PFSK-1 (cell line): ENCODE measurements around the gene RND3.

ENCODE experiments used
- FOXP2 ChIP-seq: optimal IDR thresholded peaks from 2 replicates; pipeline ENCODE3; 2011; ENCODE audit warnings: borderline replicate concordance, control low read depth, inconsistent platforms; ENCODE audit not compliant: insufficient read depth; ENCODE audit errors: extremely low read length, extremely low read depth
- POLR2AphosphoS5 ChIP-seq: IDR thresholded peaks from 2 replicates; pipeline ENCODE4 v1.6.1; 2012; ENCODE audit warnings: low read depth, mild to moderate bottlenecking, control low read depth, low read length, moderate library complexity
- REST ChIP-seq, 2 experiments: IDR thresholded peaks; 2 replicates each; pipeline versions ENCODE4 v1.6.1 to v1.8.0; 2011 to 2012; ENCODE audit warnings: low read depth in 2 of 2, low read length in 2 of 2, control low read depth in 1 of 2, inconsistent platforms in 1 of 2, mild to moderate bottlenecking in 1 of 2, moderate library complexity in 1 of 2; ENCODE audit not compliant: insufficient read depth in 1 of 2
- SIN3A ChIP-seq: IDR thresholded peaks from 2 replicates; pipeline ENCODE4 v1.6.1; 2012; ENCODE audit warnings: mild to moderate bottlenecking, low read length, moderate library complexity, borderline replicate concordance; ENCODE audit not compliant: insufficient read depth
- TAF1 ChIP-seq: IDR thresholded peaks from 2 replicates; pipeline ENCODE4 v1.6.1; 2012; ENCODE audit warnings: low read length, control low read depth, borderline replicate concordance; ENCODE audit not compliant: insufficient read depth

Gene RND3

GRCh38 chr2:150472511-150472899 lies 15.0 kb downstream of the RND3 start:
- TF ChIP-seq REST (IDR thresholded peaks at IDR 0.05; ENCODE audit: insufficient read depth in 1 of 2, low read depth in 2 of 2, low read length in 2 of 2) (no peak), POLR2AphosphoS5 (no peak), TAF1 (no peak)

GRCh38 chr2:150471813-150472510 lies 15.5 kb downstream of the RND3 start:
- no peak for TF ChIP-seq REST (IDR thresholded peaks at IDR 0.05; ENCODE audit: insufficient read depth in 1 of 2, low read depth in 2 of 2, low read length in 2 of 2)
- no peak for TF ChIP-seq SIN3A

- TF ChIP-seq TAF1 (no peak), REST (IDR thresholded peaks at IDR 0.05; ENCODE audit: insufficient read depth in 1 of 2, low read depth in 2 of 2, low read length in 2 of 2) (no peak), POLR2AphosphoS5 (no peak), SIN3A (no peak), FOXP2 (no peak)
Measured at GRCh38 chr2:150470435-150470834, 17.0 kb downstream of the RND3 start.

GRCh38 chr2:150469706-150470274 lies 17.7 kb downstream of the RND3 start:
- TF ChIP-seq REST (IDR thresholded peaks at IDR 0.05; ENCODE audit: insufficient read depth in 1 of 2, low read depth in 2 of 2, low read length in 2 of 2), result no peak
- TF ChIP-seq SIN3A, result no peak
- no peak for TF ChIP-seq FOXP2
- no peak for TF ChIP-seq TAF1
- TF ChIP-seq POLR2AphosphoS5, result no peak

- TF ChIP-seq SIN3A (no peak), TAF1 (no peak), REST (IDR thresholded peaks at IDR 0.05; ENCODE audit: insufficient read depth in 1 of 2, low read depth in 2 of 2, low read length in 2 of 2) (no peak), POLR2AphosphoS5 (no peak), FOXP2 (no peak)
Measured at GRCh38 chr2:150468350-150468960, 19.0 kb downstream of the RND3 start.
